Body of pancreas (tissue), 4 donors: ENCODE data around the gene ACADL.
"Not testable (repeated sequence)": the region's sequence is repeated elsewhere in the genome, so short reads cannot be mapped to it uniquely, and the experiment has no call there.

Experiments used
- CTCF ChIP-seq, 7 experiments: fragments of 450-650 bp in 4 of 7; fragments of 200-600 bp in 3 of 7; sonication (generic) in 3 of 7; IDR thresholded peaks; one replicate each; pipeline ENCODE4 v1.5.1; 2016 to 2019; ENCODE audit warnings: antibody characterized with exemption in 7 of 7
- POLR2A ChIP-seq, 3 donors: fragments of 450-650 bp; IDR thresholded peaks; one replicate each; pipeline ENCODE4 v1.6.1; 2016; ENCODE audit warnings: antibody characterized with exemption in 3 of 3, mild to moderate bottlenecking in 2 of 3

GRCh38 chr2:210177115-210177514, 48.1 kb downstream of the ACADL start:
- TF ChIP-seq CTCF, POLR2A (IDR thresholded peaks at IDR 0.05): not testable (repeated sequence)
